Esophagus mucosa (tissue), 1 donor: ENCODE measurements around the gene LTB4R2. TPM values are rescaled to one million over a fixed set of nuclear protein-coding genes. Genes with fewer than 3 reads are reported as not detected.

Experiments used
- ATAC-seq: fragments of 200-7000 bp; cut with Tn5 transposase; one replicate; pipeline ENCODE4 v1.9.1; 2020
- total RNA-seq: library from RNA; stranded (reverse); gene quantifications from one replicate; pipeline ENCODE4 v1.2.4, GENCODE V29; 2023
- donor health status: DM: yes; HTN: yes; CAD: no.

The LTB4R2 gene
- total RNA-seq, 1 donor from 2014 or later: 82.9 TPM

DNA sequence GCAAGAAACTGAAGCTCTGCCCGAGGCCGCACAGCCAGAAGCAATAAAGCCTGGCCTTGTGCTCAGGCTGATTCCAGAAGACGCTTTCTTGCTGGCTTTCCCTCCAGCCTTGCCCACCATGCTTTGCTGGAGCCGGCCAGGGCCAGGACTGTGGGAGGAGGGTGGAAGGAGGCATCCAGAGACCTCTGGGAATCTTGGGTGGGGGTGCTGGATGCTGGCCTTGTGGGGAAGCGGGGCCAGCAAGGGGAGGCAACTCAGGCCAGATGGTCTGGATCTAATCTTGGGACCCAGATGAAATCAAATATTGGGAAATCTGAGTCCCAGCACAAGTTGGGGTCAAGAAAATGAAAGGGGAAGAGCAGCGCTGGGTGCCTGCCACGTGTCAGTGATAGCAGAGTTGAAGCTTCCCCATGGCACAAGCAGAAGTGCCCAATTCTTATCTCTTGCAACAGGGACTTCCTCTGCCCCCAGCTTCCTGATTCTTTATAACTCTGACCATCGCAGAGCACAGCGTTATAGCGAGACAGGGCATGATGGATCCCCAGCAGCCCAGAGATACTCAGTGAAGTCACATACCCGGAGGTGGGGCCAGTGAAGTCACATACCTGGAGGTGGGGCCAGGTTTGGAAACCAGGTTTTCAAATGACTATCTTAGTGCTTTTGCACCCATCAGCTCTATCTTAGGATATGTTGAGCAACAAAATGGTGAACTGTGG, 32.2 kb upstream of the LTB4R2 start:
- ATAC-seq: no peak

DNA sequence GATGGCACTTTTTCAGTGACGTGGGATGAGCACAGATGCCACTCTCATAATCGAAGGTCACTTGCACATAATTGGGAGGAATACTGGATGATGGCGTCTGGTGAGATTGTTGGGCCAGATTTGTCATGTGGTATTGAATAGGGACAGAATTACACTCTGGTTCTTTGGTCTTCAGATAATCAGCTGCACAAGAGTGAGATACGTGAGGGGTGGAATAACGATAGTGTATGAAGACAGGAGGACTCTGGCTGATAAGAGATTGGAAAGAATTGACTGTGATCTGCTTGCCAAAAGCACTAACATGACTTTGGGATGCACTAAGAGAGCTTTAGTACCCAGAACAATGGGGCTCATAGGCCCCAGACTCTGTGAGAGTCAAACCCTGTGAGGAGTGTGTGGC, 31.5 kb upstream of the LTB4R2 start:
- no peak for ATAC-seq

DNA sequence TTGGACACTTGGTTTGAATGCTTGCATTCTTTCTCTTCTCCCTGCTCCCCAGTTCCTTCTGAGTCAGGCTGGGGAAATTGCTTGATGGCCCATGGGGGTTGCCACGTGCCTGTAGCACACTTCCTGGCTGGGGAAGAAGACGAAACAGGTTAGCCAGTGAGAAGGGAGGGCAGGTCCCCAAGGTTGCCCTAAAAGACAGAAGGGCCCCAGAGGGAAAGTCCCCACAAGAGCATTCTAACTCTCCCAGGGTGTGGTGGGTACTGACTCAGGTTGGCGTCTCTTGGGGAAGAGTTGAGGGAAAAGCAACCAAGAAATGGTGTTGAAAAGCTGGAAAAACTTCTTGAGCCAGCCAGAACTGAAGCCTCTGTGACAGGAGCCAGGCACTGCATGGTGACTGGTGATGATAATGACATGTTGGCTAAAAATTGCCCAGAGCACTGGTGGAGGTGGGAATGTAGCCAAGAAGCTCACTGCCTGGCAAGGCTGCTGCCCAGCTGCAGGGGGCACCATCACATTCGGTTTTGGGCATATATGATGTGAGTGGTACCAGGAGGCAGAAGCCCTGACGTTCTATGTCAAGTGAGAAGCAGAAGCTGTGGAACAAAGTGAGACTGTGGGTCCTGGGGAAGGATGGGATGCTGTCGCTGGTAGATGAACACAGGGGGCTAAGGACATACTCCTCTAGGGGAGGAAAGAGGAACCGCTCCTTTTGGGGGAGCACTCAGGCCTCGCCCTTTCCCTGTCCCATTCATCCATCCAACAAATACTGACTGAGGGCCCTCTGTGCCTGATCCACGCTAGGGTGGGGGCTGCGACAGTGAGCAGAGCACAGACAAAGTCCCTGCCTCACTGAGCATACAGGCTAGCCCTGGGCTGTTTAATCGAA, 30.4 kb upstream of the LTB4R2 start:
- ATAC-seq: peak; percentile 87

DNA sequence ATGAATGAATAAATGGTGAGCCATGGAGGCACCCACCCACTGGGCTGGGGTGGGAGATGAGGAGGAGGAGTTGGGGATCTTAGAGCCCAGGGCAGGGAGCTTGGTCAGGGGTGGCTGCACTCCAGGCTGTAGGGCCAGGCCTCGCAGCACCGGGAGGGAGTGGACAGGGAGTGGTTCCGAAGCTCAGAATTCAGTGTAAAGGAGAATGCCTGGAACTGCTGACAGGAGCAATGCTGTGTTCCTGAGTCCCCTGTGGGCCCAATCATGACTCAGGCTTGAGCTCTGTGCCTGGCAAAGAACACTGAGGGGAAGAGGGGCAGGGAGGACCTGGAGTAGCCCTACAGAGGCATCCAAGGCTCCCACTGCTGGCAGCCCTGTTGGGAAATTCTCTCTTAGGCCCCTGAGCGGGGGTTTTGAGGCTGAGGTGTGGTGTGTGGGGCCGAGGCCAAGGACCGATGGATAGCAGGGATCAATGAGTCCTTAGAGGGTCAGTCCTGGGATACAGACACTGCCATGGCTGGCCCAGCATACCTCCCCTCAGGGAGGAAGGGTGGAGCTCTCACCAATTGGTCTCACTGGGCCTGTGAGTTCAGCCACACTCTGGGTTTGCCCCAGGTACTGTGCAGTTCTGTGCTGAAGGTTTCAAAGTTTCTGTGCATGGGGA, 29.0 kb upstream of the LTB4R2 start:
- ATAC-seq: peak; percentile 60

DNA sequence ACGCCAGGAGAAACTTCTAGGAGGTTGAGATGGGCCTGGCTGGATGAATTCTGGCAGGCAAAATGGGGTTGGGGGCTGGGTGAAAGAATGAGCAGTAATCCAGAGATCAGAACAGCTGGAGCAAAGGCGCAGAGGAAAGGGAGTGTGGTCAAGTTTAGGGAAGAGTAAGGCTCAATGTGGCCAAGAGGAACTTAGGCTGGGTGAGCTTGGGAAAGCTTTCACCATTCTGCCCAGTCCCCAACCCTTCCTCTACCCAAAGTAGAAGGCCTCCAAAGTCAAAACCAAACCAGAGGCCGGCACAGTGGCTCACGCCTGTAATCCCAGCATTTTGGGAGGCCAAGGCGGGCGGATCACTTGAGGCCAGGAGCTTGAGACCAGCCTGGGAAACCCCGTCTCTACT, 28.3 kb upstream of the LTB4R2 start:
- ATAC-seq: no peak

DNA sequence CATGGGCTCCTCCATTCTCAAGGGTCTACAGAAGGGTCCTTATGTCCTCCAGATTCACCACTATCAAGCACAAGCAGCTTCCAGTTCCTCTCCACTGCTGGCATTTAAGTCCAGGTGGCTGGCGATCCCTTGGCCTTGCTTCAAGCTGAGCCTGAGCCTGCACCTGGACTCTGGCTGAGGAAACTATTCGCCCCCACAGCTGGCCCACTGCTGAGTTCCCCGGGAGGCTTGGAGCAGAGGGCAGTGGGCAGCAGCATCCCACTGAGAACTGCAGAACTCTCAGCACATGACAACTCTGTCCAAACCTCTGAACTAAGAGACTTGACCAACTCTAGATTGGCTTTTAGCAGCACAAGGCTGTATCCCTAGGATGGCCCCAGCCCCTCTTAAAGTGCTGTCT, 27.2 kb upstream of the LTB4R2 start:
- no peak for ATAC-seq

DNA sequence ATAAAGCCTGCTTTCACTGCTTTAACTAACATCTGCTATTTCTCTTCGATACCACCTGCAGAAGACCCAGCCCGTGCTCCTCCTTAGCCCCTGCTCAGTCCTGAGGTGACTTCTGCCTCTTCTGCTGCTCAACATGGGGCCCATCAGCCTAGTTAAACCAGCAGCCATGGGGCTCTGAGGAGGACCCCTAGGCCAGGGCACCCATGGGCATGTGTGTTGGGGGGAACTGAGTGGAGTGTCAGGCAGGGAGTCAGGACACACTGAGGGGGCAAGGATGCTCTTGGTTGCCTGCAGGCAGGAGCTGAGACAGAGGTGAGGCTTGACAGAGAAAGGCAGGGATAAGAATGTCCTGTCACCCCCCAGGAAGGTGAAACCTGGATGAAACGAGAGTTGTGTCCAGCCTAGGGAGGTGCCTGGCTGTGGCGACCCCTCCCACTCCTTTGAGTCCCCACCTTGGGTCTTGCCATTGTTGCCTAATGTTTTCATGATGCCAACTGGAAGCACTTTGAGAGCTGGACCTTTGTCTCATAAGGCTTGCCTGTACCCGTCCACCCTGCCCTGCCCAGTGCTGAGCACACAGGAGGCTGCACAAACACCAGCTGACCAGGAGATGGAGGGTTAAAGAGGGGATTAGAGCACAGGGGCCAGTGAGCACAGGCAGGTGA, 26.0 kb upstream of the LTB4R2 start:
- no peak for ATAC-seq

DNA sequence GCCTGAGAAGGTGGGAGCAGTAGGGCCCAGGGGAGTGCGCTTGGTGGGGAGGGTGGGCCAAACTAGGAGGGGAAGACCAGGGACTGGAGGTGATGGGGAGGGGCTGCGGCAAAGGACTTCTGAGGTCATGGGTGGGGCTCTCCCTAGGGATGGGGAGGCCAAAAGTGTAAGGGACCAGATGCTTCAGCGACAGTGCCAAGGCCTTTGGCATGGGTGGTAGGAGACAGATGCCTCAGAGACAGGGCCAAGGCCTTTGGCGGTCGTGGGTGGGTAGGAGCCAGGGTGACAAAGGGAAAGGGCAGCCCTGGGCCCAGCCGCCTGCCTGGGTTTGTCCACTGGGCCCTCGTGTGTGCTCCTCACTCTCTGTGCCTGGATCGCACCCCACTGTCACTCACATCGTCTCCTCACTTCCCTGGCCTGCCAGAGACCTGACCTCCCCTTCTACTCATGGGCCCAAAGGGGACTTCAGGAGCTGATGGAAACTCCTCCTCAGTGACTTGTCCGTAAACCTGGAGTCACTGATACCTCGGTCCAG, 25.4 kb upstream of the LTB4R2 start:
- ATAC-seq: no peak

DNA sequence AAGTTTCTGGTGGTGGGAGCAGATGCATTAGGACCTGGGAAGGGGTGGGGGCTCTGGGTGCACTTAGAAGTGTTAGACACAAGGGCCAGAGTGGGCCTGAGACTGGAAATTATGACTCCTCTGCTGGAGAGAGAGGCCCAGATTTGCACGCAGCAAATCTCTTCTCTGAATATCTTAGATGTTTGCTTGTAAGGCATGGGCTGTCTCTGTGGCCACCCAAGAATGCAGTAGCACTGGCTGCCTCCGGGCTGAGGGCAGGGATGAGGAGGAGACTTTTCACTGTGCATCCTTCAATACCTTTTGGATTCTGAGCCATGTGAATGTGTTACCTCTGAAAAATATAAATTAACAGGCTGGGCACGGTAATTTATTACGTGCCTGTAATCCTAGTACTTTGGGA, 24.6 kb upstream of the LTB4R2 start:
- ATAC-seq: no peak

DNA sequence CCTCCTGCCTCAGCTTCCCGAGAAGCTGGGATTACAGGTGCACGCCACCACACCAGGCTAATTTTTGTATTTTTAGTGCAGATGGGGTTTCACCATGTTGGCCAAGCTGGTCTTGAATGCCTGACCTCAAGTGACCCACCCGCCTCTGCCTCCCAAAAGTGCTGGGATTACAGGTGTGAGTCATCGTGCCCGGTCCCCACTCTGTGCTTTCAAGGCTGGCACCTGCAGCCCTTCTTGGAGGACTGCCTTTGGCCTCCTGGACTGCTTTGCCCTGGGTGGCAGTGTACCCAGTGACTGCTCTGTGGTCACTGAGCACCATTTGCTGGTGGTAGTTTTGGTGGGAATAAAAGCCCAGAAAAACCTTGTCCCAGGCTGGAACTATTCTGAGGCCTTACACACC, 22.9 kb upstream of the LTB4R2 start:
- no peak for ATAC-seq

DNA sequence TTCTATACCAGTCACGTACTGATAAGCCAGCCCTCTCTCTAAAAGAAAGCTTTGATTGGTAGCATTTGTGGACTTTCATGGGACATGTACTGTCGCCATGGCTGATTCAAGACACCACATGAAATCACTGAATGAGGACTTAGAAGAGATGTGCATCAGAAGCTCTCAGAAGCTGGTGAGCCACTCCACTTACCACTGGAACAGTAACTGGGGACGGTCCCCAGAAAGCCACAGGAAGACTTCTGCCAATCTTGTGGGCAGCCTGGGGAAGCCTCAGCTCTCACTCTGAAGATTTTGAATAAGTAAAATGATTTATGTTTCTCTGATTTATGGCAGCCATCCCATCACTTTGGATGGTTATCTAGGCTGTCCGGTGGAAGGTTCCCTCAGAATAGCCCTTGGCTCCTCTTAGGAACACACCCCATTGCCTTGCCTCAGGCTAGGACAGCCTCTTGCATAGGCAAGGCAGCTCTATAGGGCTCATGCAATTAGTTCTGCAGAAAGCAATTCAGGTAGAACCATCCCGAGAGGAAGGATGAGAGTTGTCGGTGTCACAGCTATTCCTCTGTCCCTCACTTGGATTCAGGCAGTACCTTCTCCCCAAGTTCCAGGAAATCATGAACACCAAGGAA, 20.2 kb upstream of the LTB4R2 start:
- no peak for ATAC-seq

DNA sequence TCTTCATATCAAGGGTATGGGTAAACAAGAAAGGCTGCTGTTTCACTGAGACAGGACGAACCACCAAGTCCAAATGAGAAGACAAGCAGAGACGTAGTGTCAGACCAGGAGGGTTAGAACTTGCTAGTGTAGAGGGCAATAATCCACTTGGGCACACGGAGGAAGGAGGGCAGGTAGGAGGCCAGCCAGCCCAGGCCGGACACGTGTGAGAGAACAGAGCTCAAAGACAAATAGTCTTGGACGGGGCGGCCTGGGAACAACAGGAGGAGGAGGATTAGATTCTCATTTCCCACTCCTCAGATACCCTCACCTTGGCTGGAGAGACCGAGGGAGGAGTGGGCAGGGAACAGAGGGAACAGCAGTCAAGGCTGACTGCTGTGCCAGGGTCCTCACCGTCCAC, 19.2 kb upstream of the LTB4R2 start:
- no peak for ATAC-seq

DNA sequence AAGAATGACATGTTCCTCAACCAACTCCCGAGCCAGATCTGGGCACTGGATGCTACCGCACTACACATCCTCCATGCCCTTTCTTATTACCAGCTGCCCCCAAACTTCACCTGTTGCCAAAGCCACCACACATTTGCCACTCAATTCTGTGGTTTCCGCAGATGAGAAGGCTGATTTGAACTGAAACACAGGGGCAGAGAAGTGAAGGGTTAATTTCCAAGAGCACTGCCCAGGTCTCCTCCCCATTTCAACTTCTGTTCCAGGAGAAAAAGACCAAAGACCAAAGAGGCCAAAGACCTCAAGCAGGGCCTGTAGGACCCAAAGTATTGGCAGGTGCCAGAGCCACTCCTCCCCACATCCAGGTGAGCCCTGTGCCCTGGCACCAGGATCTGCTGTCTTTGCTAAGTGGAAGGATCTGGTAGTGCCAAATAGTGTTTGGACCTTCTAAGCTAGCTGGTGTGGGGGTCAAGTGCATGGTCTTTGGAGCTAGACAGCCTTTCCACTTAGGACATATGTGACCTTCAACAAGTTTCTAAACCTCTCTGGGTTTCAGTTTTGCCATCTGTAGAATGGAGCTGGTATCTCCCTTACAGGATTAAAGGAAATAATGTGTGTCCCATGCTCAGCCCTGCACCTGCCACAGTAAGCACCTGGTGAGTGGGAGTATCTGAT, 18.4 kb upstream of the LTB4R2 start:
- ATAC-seq: no peak

DNA sequence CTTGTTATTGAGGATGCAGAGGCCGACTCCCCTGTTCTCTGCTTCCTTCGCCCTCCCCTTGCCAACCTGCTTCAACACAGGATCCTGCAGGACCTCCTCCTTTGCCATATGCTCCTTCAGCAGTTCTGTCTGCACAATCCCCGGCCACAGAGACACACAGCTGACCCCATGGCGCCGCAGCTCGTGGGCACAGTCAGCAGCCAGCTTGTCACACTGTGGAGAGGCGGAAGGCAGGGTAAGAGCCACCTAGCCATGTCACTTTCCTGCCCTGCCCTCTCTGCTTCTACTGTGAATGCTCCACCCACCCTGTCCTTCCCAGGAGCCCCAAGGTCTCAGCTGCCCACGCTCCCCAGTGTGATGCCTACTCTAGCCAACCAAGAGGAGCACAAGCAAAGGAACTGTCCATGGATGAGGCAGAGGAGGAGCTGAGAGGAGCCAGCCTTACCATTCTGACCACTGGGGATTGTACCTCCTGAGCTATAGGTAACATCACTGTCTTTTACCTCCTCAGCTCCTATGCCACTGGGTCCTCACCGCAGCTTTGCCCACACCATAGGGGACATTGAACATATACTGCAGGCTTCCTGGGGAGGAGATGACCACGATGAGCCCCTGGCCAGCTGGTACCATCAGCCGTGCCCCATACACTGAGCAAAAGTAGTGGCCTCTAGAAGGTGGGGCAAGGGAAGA, 17.7 kb upstream of the LTB4R2 start:
- ATAC-seq: no peak

DNA sequence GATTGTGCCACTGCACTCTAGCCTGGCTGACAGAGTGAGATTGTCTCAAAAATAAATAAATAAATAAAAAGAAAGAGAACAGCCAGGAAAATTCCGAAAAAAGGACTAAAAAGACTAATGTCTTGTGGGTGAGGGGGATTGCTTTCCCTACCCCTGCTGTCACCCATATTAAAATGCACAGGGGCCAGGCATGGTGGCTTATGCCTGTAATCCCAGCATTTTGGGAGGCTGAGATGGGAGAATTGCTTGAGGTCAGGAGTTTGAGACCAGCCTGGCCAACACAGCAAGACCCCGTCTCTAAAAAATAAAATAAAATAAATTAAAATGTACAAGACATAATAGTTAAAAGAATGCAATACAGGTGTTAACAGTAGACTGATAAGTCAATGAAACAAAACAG, 16.4 kb upstream of the LTB4R2 start:
- ATAC-seq: no peak

DNA sequence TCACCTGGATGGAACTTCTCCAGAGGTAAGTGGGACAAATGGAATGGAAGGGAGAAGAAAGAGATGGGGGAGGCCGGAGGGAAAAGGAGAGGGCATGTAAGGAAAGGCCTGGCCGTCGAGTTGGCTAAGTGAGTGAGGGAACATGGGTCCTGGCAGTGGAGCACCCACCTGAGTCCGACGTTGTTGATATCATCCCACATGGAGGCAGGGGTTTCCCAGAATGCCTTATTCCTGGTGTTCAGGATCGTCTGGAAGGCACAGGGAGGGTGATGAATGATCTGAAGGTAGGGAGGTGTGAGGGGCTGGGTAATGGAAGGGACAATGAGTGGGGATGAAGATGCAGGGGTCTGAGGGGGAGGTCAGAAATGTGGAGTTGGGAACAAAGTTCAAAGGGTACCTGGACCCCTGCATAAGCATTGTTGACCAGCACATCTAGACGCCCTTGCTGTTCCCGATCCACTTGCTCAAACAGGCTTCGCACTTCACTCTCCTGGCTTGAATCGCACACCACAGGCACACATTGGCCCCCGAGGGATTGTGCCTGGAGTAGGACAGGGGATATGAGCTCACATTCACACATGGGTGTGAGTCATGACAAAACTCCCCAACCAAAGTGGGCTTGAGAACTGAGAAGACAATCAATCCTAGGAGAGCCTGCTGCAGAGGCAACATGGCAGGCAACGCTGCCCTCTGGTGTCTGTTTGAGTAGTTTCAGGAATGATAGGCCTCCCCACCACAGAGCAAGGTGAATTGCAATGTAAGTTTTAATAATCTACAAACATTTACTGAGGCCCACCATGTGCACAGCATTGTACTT, 13.4 kb upstream of the LTB4R2 start:
- peak; percentile 58 for ATAC-seq

DNA sequence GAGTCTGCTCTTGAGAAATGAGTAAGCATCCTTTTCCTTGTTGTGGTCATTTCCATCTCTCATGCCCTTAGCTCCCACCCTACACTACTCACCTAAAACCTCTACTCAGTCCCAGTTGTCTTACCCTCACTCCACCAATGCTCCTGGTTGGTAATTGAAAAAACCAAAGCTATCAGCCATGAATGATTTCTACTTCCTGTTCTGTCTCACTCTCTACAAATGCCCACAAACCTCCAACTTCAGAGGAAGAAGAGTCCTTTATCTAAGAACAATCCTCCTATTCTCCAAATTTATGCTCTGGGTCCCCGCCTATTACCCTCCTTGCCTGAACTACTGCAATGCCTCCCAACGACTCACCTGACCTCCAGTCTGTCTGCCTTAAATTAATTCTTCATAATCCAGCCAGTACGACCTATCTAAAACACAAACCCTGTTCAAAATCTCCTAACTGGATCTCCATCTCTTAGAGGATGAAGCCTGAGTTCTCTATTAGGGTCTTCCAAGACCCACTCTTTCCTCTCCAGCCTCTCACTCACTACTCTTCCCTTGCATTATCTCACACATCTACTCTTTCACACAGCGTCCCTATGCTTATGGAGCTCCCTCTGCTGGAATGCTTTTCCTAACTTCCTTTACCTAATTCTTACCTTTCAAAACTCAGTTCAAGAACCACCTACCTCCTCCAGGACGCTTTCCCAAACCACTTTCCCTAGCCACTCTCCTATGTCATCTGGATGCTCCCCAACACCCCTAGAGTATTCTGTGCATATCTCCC, 12.6 kb upstream of the LTB4R2 start:
- ATAC-seq: peak; percentile 11

DNA sequence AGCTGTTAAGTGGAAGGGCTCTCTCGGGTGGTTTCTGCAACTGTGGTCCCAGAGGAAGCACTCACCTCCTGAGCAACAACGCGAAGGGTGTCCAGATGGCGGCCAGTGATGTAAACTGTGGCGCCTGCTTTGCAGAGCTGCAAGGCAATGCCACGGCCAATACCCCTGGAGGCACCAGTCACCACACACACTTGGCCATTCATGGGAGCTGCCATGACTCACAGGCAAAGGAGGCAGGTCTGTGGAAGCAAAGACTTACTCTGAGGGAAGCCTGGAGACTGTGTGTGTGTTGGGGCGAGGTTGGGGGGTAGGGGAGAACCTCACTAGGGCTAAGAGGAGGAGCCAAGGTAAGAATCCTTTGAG, 11.1 kb upstream of the LTB4R2 start:
- peak; percentile 83 for ATAC-seq
